ENCODE measurements around the gene ARHGEF3. TPM values are rescaled to one million over a fixed set of nuclear protein-coding genes. Genes with fewer than 3 reads are reported as not detected.

ARHGEF3 gene
- total and polyA plus RNA-seq, 2 donors (not counting 3 experiments of a cell fraction or from before 2014, with no cell fraction given), result 6.7 to 16.3 TPM

- no peaks in the 10 kb centered on the region for H3K9me3 ChIP-seq (replicated peaks; ENCODE audit: control insufficient read depth, insufficient read depth, low read length)
- H3K36me3 ChIP-seq (ENCODE audit: control insufficient read depth in 2 of 2, extremely low read depth in 1 of 2, insufficient read depth in 2 of 2, low read length in 2 of 2), result peaks cover 4 to 6% of the 10 kb centered on the region in 2 experiments
- H2AFZ ChIP-seq (ENCODE audit: low read depth, low read length), result no peak overlapping the region
- no peaks in the 10 kb centered on the region for H3K9me1 ChIP-seq (replicated peaks; ENCODE audit: control insufficient read depth, extremely low read depth, insufficient read depth, low read length)
- ChIA-PET CTCF (interaction anchor here (1.2 to 1.4 kb wide), 2 partner anchors 52 kb away, joined by 4 to 6 read pairs; no protein-coding TSS in a partner anchor), POLR2A (no interaction called here)
- no TSS peak for BruUV-seq (replicated peaks)
- no peak overlapping the region for H3K27ac ChIP-seq (ENCODE audit: insufficient read depth, low read depth, low read length)
- FAIRE-seq (no peak), DNase-seq (ENCODE audit: low read depth, low spot score) (no peak)
- H3K27me3 ChIP-seq (ENCODE audit: control insufficient read depth in 2 of 2, insufficient read depth in 2 of 2, low read length in 2 of 2), result no peaks in the 10 kb centered on the region
- intact Hi-C loops (cut with micrococcal nuclease) (no loop called here), dilution Hi-C loops (cut with MboI; ENCODE audit: extremely low pct_ligation_motif_present, low sequenced_read_pairs) (no loop called here)
- H3K9ac ChIP-seq (replicated peaks; ENCODE audit: extremely low read depth, insufficient read depth, low read length), result no peak overlapping the region
- H3K4me1 ChIP-seq (ENCODE audit: control insufficient read depth, extremely low read depth, insufficient read depth, low read length), result no peaks in the 10 kb centered on the region
- no peaks in the 10 kb centered on the region for H4K20me1 ChIP-seq (replicated peaks; ENCODE audit: control insufficient read depth, extremely low read depth, insufficient read depth, low read length)
- H3K4me3 ChIP-seq (replicated peaks in 1 of 3; ENCODE audit: insufficient read depth in 1 of 3, low read depth in 1 of 3, low read length in 3 of 3), result no peak overlapping the region
- H3K4me2 ChIP-seq (ENCODE audit: insufficient read depth, low read length), result no peak overlapping the region
- no peak for TF ChIP-seq MAX (IDR thresholded peaks at IDR 0.05; ENCODE audit: insufficient read depth, insufficient read length)
- no peak for TF ChIP-seq POLR2A (IDR thresholded peaks at IDR 0.05; ENCODE audit: low read depth, low read length)
- no peak for TF ChIP-seq MYC (IDR thresholded peaks at IDR 0.05; ENCODE audit: low read depth, low read length)
- TF ChIP-seq EZH2 (IDR thresholded peaks at IDR 0.05; ENCODE audit: borderline replicate concordance, low read depth, low read length, severe bottlenecking), result no peak
- TF ChIP-seq FOS (IDR thresholded peaks at IDR 0.05; ENCODE audit: borderline replicate concordance, insufficient read depth, low read length), result no peak
- no peak for TF ChIP-seq POLR2AphosphoS5 (IDR thresholded peaks at IDR 0.05; ENCODE audit: insufficient read depth, low read depth, low read length)
- no peak for TF ChIP-seq CTCF (IDR thresholded peaks at IDR 0.05; ENCODE audit: extremely low read depth in 1 of 2, insufficient read depth in 1 of 2, low read depth in 1 of 2, low read length in 2 of 2)
- TF ChIP-seq JUN (IDR thresholded peaks at IDR 0.05; ENCODE audit: borderline replicate concordance, insufficient read depth, insufficient read length, low read depth), result no peak
- TF ChIP-seq GATA2 (IDR thresholded peaks at IDR 0.05; ENCODE audit: insufficient read depth, insufficient read length, low read depth, low read length), result no peak
- H3K79me2 ChIP-seq (ENCODE audit: control insufficient read depth, insufficient read depth, low read length), result no peaks in the 10 kb centered on the region
Measured at GRCh38 chr3:56747150-56747549, 54.6 kb downstream of the ARHGEF3 start.

Measured in endothelial cell of umbilical vein (primary cell).